ENCODE measurements around the gene SLC25A4. TPM values are rescaled to one million over a fixed set of nuclear protein-coding genes. Genes with fewer than 3 reads are reported as not detected.

Gene SLC25A4
- total RNA-seq (2022; extraction: Qiagen RNA extraction): 13.0 to 15.9 TPM (median 14.7 TPM) in 5 replicates

DNA sequence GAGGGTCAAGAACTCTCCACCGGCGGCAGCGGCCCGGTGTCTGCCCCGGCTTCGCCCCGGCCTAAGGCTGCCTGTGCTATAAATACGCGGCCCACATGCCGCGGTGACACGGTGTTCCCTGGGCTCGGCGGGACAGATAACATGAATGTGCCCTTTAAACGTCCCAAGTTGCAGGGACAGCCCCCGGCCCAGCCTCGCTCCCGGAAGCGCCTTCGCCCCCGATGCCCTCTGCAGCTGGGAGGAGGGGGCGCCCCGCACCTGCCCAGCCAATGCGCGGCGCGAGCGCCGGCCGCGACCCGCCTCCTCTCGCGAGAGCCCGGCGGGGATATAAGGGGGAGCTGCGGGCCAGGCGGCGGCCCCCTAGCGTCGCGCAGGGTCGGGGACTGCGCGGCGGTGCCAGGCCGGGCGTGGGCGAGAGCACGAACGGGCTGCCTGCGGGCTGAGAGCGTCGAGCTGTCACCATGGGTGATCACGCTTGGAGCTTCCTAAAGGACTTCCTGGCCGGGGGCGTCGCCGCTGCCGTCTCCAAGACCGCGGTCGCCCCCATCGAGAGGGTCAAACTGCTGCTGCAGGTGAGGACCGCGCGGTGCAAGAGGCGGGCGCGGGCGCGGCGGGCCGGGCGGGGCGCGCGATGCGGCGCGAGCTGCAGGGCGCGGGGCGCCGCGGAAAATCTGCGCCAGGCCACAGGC is at the start of gene SLC25A4:
Gene SLC25A4, plus strand, starts transcription at position 355 of the 689 bp plus-strand sequence. Its CDS starts 107 bp downstream, at position 462.

Other genes starting within 250 kb of the SLC25A4 start
- gene HELT, start 124.8 kb upstream of the SLC25A4 start, total RNA-seq (2022; extraction: Qiagen RNA extraction): 0.16 TPM in 1 of 5 replicates, not detected in the others
- gene CFAP97, start 60.7 kb downstream of the SLC25A4 start, total RNA-seq (2022; extraction: Qiagen RNA extraction): 10.4 to 16.0 TPM (median 13.1 TPM) in 5 replicates
- 6.9 to 8.1 TPM (median 7.4 TPM) in 5 replicates for gene SNX25, start 66.3 kb downstream of the SLC25A4 start, total RNA-seq (2022; extraction: Qiagen RNA extraction)

All from A549 treated with dexamethasone at 1 μM for 4 hours (cell line).